ACHN (cell line): ENCODE results near the gene EVI5.
"Not testable (repeated sequence)": the region's sequence is repeated elsewhere in the genome, so short reads cannot be mapped to it uniquely, and the experiment has no call there.

Experiments used
- DNase-seq: peaks from one replicate; pipeline ENCODE4 v3.0.0-alpha.2; 2015
- in situ Hi-C: cut with HindIII; loops from 2 replicates; pipeline ENCODE4 v1.10.0; 2017; ENCODE audit warnings: low sequenced_read_pairs, low pct_ligation_motif_present, low pct_unique_long_range_greater_than_20kb

EVI5 gene

GRCh38 chr1:92755541-92756461 lies 29.1 kb downstream of the EVI5 start:
- in situ Hi-C loops: no loop called here
- DNase-seq: no peak

DNA sequence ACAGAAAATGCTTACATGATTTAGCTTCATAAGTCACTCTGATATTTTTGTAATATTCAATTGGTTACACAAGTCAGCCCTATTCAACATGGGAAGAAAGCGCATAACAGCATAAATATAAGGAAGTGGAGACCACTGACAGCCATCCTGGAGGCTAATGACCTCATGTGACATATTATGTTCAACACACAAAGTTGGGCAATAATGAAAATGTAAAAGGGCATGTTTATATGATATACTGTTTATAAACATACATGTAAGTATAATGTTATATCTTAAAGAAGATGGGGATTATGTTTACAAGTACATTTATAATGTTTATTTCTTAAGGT lies 30.2 kb downstream of the EVI5 start:
- DNase-seq: no peak
- in situ Hi-C loops: no loop called here

DNA sequence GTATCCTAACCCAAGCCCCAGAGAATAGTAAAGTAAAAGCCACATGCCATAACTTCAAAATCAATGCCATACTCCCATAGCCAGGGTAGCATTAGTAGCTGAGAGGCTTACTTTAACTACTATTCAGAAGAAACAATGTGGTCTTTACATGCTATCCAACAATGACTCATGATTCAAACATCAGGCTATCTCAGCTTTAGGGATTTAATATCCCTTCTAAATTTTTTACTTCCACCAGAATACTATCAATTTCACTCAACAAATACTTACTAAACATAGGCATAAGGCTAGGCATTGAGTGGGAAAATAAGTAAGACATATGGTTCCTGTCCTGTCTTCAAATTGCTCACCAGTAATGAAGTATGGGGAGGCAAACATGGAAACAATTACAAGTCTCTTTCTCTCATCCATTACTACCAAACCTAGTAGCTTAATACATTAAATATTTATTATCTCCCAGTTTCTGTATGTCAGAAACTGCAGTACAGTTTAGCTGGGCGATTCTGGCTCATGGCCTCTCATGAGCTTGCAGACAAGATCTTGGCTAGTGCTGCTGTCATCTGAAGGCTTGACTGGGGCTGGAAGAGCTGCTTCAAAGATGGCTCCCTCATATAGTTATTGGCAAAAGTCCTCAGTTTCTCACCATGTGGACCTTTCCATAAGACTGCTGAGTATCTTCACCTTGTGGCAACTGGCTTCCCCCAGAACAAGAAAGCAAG lies 30.7 kb downstream of the EVI5 start:
- no peak for DNase-seq
- in situ Hi-C loops: no loop called here

GRCh38 chr1:92752719-92753118 lies 32.2 kb downstream of the EVI5 start:
- no peak for DNase-seq
- in situ Hi-C loops: no loop called here

GRCh38 chr1:92749024-92749634 lies 35.8 kb downstream of the EVI5 start:
- peak; percentile 69 for DNase-seq
- in situ Hi-C loops: no loop called here

DNA sequence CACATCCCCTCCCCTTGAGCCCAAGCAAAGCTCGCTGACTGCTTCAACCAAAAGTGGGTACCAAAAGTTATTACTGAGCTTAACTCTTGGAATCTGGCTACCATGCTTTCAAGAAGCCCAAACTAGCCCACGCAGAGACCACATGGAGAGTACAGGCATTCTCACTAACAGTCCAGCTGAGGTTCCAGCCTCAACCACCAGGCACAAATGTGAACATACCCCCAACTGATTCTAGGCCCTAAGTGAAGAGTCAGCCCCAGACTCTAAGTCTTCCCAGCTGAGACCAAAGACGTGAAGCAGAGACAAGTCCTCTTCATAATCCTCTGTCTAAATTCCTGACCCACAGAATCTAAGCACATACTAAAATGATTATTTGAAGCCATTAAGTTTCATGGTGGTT lies 36.8 kb downstream of the EVI5 start:
- in situ Hi-C loops: no loop called here
- DNase-seq: no peak

DNA sequence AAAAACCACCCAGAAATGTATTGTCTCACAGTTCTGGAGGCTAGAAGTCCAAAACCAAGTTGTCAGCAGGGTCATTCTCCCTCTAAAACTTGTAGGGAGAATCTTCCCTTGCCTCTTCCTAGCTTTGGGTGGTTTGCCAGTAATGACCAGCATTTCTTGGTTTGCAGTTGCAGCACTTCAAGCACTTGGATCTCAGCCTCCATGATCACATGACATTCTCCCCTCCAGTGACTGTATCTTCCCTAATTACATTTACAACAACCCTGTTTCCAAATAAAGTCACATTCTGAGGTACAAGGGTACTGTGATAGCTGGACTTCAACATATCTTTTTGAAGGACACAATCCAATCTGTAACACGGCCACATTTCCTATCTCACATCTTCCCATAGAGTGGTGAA lies 37.2 kb downstream of the EVI5 start:
- DNase-seq: no peak
- in situ Hi-C loops: no loop called here

DNA sequence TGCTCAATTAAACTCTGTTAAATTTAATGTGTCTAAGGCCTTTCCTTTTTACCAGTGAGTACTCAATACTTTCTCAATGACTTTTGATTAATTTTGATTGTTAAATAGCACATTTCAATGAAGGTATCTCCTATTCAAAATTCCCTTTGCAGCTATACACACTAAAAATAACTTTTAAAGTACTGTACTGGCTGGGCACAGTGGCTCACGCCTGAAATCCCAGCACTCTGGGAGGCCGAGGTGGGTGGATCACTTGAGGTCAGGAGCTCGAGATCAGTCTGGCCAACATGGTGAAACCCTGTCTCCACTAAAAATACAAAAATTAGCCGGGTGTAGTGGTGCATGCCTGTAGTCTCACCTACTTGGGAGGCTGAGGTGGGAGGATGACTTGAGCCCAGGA lies 38.7 kb downstream of the EVI5 start:
- DNase-seq, in situ Hi-C loops: not testable (repeated sequence)

DNA sequence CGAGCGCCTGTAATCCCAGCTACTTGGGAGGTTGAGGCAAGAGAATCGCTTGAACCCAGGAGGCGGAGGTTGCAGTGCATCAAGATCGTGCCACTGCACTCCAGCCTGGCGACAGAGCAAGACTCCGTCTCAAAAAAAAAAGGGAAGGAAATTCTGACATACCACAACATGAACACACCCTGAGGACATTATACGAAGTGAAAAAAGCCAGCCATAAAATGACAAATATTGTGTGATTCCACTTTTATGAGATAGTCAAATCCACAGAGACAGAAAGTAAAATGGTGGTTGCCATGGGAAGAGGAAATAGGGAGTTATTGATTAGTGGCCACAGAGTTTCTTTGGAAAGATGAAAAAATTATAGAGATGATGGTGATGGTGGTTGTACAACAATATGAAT lies 41.7 kb downstream of the EVI5 start:
- no peak for DNase-seq
- in situ Hi-C loops: no loop called here

DNA sequence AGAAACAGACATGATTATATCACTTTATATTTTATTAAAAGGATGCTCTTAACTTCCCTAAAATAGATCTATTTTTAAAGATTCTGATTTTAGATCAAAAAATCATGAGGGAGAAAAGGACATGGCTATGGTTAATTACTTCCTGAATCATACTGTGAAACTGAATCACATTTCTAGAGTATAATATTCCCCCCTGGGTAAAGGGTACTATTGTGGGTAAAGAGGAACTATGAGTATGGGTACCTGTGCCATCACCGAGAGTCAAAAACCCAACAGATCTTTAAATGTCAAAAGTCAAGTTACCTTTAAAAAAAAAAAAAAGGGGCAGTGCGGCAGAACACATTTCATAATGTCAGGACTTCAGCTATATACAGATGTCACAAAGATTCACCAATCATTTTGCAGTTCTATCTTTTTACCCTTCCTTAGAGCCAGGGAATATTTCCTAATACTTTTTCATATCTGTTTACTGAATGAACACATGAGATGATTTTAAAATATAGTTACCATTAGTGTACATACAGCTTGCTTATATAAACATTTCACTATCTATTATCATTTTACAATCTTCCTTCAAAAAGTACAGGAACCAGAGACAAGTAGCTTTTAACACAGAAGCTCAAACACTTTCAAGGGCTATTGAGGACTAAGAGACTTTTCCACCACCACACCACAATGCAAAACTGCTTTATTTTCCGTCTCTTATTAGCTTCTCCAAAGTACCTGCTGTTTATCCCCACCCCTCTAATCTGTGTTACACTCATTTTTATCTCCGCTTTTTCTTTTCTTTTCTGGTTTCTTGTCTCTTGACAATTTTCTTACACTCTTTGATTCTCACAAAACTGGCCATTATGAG lies 45.0 kb downstream of the EVI5 start:
- DNase-seq: no peak
- in situ Hi-C loops: no loop called here

GRCh38 chr1:92736395-92736794 lies 48.5 kb downstream of the EVI5 start:
- peak; percentile 39 for DNase-seq
- in situ Hi-C loops: no loop called here

DNA sequence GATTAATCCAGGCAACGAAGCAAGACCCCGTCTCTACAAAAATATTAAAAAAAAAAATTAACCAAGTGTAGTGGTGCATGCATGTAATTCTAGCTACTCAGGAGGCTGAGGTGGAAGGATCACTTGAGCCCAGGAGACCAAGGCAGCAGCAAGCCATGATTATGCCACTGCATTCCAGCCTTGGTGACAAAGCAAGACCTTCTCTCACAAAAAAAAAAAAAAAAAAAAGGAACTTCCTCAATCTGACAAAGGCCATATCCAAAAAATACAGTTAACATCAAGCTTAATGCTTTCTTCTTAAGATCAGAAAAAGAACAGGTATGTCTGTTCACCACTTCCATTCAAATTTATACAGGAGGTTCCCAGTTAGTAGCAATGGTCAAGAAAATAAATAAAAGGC lies 54.4 kb downstream of the EVI5 start:
- in situ Hi-C loops: no loop called here
- DNase-seq: no peak

GRCh38 chr1:92728697-92729096 lies 56.2 kb downstream of the EVI5 start:
- in situ Hi-C loops: no loop called here
- peak; percentile 9 for DNase-seq

DNA sequence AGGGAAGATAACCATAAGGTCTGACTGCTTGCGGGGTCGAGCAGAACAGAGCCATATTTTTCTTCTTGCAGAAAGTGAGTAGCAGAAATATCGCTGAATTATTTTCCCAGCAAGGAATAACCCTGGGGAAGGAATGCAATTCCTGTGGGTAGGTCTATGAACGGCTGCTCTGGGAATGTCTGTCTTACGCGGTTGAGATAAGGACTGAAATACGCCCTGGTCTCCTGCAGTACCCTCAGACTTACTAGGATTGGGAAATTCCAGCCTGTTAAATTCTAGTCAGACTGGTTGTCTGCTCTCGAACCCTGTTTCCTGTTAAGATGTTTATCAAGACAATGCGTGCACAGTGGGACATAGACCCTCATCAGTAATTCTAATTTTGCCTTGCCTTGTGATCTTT lies 61.2 kb downstream of the EVI5 start:
- DNase-seq, in situ Hi-C loops: not testable (repeated sequence)

- in situ Hi-C loops: no loop called here
These were observed 63.0 kb downstream of the EVI5 start for GRCh38 chr1:92721886-92722285.

GRCh38 chr1:92721157-92721556 lies 63.8 kb downstream of the EVI5 start:
- DNase-seq, in situ Hi-C loops: not testable (repeated sequence)

More at GRCh38 chr1:92721886-92722285, 63.0 kb downstream of the EVI5 start:
- no peak for DNase-seq

- in situ Hi-C loops, DNase-seq: not testable (repeated sequence)
These were observed 69.4 kb downstream of the EVI5 start for GRCh38 chr1:92715476-92715951.

- in situ Hi-C loops: no loop called here
- DNase-seq: no peak
These were observed 71.0 kb downstream of the EVI5 start for GRCh38 chr1:92713939-92714338.
